Nephron (organoid): ENCODE measurements around the gene PHLDB2.

Source experiments
- H3K27ac Mint-ChIP-seq, 3 experiments: 2 replicates each; pipeline ENCODE4 v1.8.0; 2020; ENCODE audit warnings: mixed read lengths in 3 of 3, mild to moderate bottlenecking in 2 of 3, moderate library complexity in 1 of 3
- H3K27me3 Mint-ChIP-seq: 2 replicates; pipeline ENCODE4 v1.8.0; 2021; ENCODE audit warnings: low read depth, mild to moderate bottlenecking, moderate library complexity, mixed read lengths
- H3K36me3 Mint-ChIP-seq: 2 replicates; pipeline ENCODE4 v1.8.0; 2020; ENCODE audit warnings: low read depth, mixed read lengths
- H3K4me1 Mint-ChIP-seq: 2 replicates; pipeline ENCODE4 v1.8.0; 2020; ENCODE audit warnings: mixed read lengths
- H3K4me3 Mint-ChIP-seq, 3 experiments: 2 replicates each; pipeline ENCODE4 v1.8.0; 2020; ENCODE audit warnings: mild to moderate bottlenecking in 3 of 3, mixed read lengths in 3 of 3, moderate library complexity in 2 of 3
- H3K9me3 Mint-ChIP-seq: 2 replicates; pipeline ENCODE4 v1.8.0; 2020; ENCODE audit warnings: mixed read lengths
- CTCF ChIP-seq, 3 experiments: fragments of 200-600 bp; sonication (generic); IDR thresholded peaks; one replicate each; pipeline ENCODE4 v1.5.0; 2021; ENCODE audit warnings: antibody characterized with exemption in 3 of 3; ENCODE audit not compliant: unreplicated experiment in 3 of 3

The PHLDB2 gene

GRCh38 chr3:111823341-111823855, 35.7 kb upstream of the PHLDB2 start:
- Mint-ChIP-seq H3K27ac (peak overlapping the region; percentile 23 to 51 (median 39)), H3K36me3 (peaks cover 30% of the 10 kb centered on the region), H3K4me1 (peaks cover 14% of the 10 kb centered on the region), H3K4me3 (no peak overlapping the region), H3K27me3 (no peaks in the 10 kb centered on the region), H3K9me3 (peaks cover 8% of the 10 kb centered on the region)
- TF ChIP-seq CTCF (IDR thresholded peaks at IDR 0.05; ENCODE audit: unreplicated experiment in 3 of 3): no peak

- H3K4me3 Mint-ChIP-seq: no peak overlapping the region
- peaks cover 14% of the 10 kb centered on the region for H3K4me1 Mint-ChIP-seq
- peaks cover 21% of the 10 kb centered on the region for H3K36me3 Mint-ChIP-seq
- no peaks in the 10 kb centered on the region for H3K9me3 Mint-ChIP-seq
- H3K27me3 Mint-ChIP-seq: no peaks in the 10 kb centered on the region
- H3K27ac Mint-ChIP-seq: peak overlapping the region; percentile 23 to 51 (median 39)
- TF ChIP-seq CTCF (IDR thresholded peaks at IDR 0.05; ENCODE audit: unreplicated experiment in 3 of 3): no peak
Measured at GRCh38 chr3:111824351-111824750, 34.7 kb upstream of the PHLDB2 start.

GRCh38 chr3:111827871-111828270, 31.2 kb upstream of the PHLDB2 start:
- Mint-ChIP-seq H3K27ac (no peak overlapping the region), H3K36me3 (peaks cover 7% of the 10 kb centered on the region), H3K9me3 (no peaks in the 10 kb centered on the region), H3K4me1 (peaks cover 7% of the 10 kb centered on the region), H3K4me3 (no peak overlapping the region), H3K27me3 (no peaks in the 10 kb centered on the region)
- TF ChIP-seq CTCF (IDR thresholded peaks at IDR 0.05; ENCODE audit: unreplicated experiment in 3 of 3): no peak

- TF ChIP-seq CTCF (IDR thresholded peaks at IDR 0.05; ENCODE audit: unreplicated experiment in 3 of 3): no peak
- H3K4me1 Mint-ChIP-seq: peaks cover 7% of the 10 kb centered on the region
- peaks cover 7% of the 10 kb centered on the region for H3K36me3 Mint-ChIP-seq
- H3K9me3 Mint-ChIP-seq: no peaks in the 10 kb centered on the region
- H3K4me3 Mint-ChIP-seq: no peak overlapping the region
- peak overlapping the region in 1 of 3 experiments; percentile 37 for H3K27ac Mint-ChIP-seq
- H3K27me3 Mint-ChIP-seq: no peaks in the 10 kb centered on the region
Measured at GRCh38 chr3:111828530-111828929, 30.5 kb upstream of the PHLDB2 start.

- Mint-ChIP-seq H3K4me1 (peaks cover 3% of the 10 kb centered on the region), H3K9me3 (no peaks in the 10 kb centered on the region), H3K36me3 (peaks cover 7% of the 10 kb centered on the region), H3K27me3 (no peaks in the 10 kb centered on the region), H3K4me3 (no peak overlapping the region), H3K27ac (peak overlapping the region in 1 of 3 experiments; percentile 37)
- TF ChIP-seq CTCF (IDR thresholded peaks at IDR 0.05; ENCODE audit: unreplicated experiment in 3 of 3): no peak
Measured at GRCh38 chr3:111829023-111829422, 30.0 kb upstream of the PHLDB2 start.

- Mint-ChIP-seq H3K27ac (peak overlapping the region in 2 of 3 experiments; percentile 12 to 63), H3K36me3 (peaks cover 2% of the 10 kb centered on the region), H3K27me3 (no peaks in the 10 kb centered on the region), H3K9me3 (no peaks in the 10 kb centered on the region), H3K4me3 (no peak overlapping the region), H3K4me1 (peaks cover 8% of the 10 kb centered on the region)
- TF ChIP-seq CTCF (IDR thresholded peaks at IDR 0.05; ENCODE audit: unreplicated experiment in 3 of 3): no peak
Measured at GRCh38 chr3:111831840-111832239, 27.2 kb upstream of the PHLDB2 start.
